ENCODE data around the gene CDH26. TPM values are rescaled to one million over a fixed set of nuclear protein-coding genes. Genes with fewer than 3 reads are reported as not detected.

CDH26 gene
- total and polyA plus RNA-seq, 2 experiments from 2014 or later = not detected

DNA sequence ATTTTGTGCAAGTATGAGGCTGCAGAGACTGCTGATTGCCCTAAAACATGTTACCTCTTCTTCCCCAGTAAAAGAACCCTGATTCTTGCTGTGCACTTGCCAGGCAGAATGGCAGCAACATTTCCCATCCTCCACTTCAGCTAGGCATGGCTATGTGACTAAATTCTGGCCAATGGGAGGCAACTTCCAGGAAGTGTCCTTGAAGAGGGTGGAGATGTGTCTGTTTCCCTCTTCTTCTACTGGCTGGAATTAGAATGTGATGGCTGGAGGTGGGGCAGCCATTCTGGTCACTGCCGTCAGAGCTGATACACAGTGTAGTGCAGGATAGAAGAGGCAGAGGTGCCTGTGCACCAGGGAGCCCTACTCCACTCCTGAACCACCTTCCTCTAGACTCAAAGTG is 64.6 kb downstream of the CDH26 start:
- no peaks in the 10 kb centered on the region for H3F3A ChIP-seq (ENCODE audit: insufficient read depth)
- H2AFZ ChIP-seq = no peak overlapping the region
- H3K9me3 ChIP-seq (ENCODE audit: low read depth) = no peaks in the 10 kb centered on the region
- in situ Hi-C loops (cut with MboI) = no loop called here
- H3K4me1 ChIP-seq (ENCODE audit: insufficient read depth) = no peaks in the 10 kb centered on the region
- H3K9ac ChIP-seq = no peak overlapping the region
- H4K20me1 ChIP-seq (ENCODE audit: insufficient read depth) = no peaks in the 10 kb centered on the region
- no peak overlapping the region for H3K4me2 ChIP-seq (ENCODE audit: unreplicated experiment)
- no peaks in the 10 kb centered on the region for H3K79me2 ChIP-seq (ENCODE audit: insufficient read depth)
- no peaks in the 10 kb centered on the region for H3K36me3 ChIP-seq (ENCODE audit: low read depth)
- no peak overlapping the region for H3K4me3 ChIP-seq
- DNase-seq = no peak
- 33 to 50% methylated on average over 1 of the region's 1 CpG for WGBS, 2 experiments (ENCODE audit: low coverage in 1 of 2, low lambda C conversion rate in 2 of 2, missing lambda C conversion rate in 2 of 2)
- TF ChIP-seq EZH2 (IDR thresholded peaks at IDR 0.05; ENCODE audit: insufficient read depth, poor library complexity, severe bottlenecking) = no peak
- no peaks in the 10 kb centered on the region for H3K9me2 ChIP-seq (ENCODE audit: insufficient read depth)
- H3K27ac ChIP-seq = no peak overlapping the region
- peaks cover 11% of the 10 kb centered on the region; the same call in 1 of the 2 replicates for H3K27me3 ChIP-seq (replicated peaks; ENCODE audit: insufficient read depth)

DNA sequence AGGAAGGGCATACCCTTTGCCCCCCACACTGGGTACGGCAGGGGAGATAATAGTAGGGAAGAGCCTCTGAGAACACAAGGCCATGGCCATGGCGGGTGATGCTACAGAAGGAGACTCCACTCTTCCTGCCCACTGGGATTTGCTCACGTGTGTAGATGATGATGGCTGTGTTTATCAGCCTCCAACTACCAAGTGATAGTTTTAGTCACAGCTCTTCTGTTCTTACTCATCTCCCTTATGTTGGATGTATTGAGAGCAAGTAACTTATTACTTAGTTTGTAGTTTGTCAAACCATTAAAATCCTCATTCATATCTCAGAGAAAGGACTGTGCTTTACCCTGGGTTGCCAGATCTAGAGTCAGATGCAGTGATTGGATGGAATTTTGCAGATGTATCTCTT is 66.0 kb downstream of the CDH26 start:
- H3K9me3 ChIP-seq (ENCODE audit: low read depth) = no peaks in the 10 kb centered on the region

DNA sequence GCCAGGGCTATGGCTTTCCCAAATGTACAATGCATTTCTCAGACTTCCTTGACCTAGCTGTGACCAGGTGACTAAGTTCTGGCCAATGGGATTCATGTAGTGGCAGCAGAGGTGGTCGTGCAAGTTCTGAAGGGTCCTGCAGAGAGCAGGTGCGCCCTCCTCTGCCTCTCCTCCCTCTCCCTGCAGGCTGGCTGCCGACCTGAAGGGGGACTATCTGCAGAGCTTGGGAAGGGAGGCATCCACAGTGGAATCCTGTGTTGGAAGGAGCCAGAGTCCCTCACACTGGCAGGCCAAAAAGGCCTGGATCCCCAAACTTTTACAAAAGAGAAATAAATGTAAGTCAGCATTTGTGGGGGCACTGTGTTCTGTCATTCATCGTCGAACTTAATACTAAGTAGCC is 66.6 kb downstream of the CDH26 start:
- in situ Hi-C loops (cut with MboI) = no loop called here
- no peak overlapping the region for H3K27ac ChIP-seq
- H3K79me2 ChIP-seq (ENCODE audit: insufficient read depth) = no peaks in the 10 kb centered on the region
- H3K36me3 ChIP-seq (ENCODE audit: low read depth) = no peaks in the 10 kb centered on the region
- WGBS, 2 experiments (ENCODE audit: low coverage in 1 of 2, low lambda C conversion rate in 2 of 2, missing lambda C conversion rate in 2 of 2) = 8 to 9% methylated on average over 5 of the region's 5 CpGs
- no peaks in the 10 kb centered on the region for H3K4me1 ChIP-seq (ENCODE audit: insufficient read depth)
- no peaks in the 10 kb centered on the region for H4K20me1 ChIP-seq (ENCODE audit: insufficient read depth)
- DNase-seq = no peak
- H3K27me3 ChIP-seq (replicated peaks; ENCODE audit: insufficient read depth) = peaks cover 7% of the 10 kb centered on the region; the same call in 1 of the 2 replicates
- no peaks in the 10 kb centered on the region for H3F3A ChIP-seq (ENCODE audit: insufficient read depth)
- H3K4me2 ChIP-seq (ENCODE audit: unreplicated experiment) = no peak overlapping the region
- TF ChIP-seq EZH2phosphoT487 (IDR thresholded peaks at IDR 0.05; ENCODE audit: insufficient read depth, low read depth) (no peak), EZH2 (IDR thresholded peaks at IDR 0.05; ENCODE audit: insufficient read depth, poor library complexity, severe bottlenecking) (no peak)
- H3K4me3 ChIP-seq = no peak overlapping the region
- H3K9ac ChIP-seq = no peak overlapping the region
- H3K9me3 ChIP-seq (ENCODE audit: low read depth) = no peaks in the 10 kb centered on the region
- no peak overlapping the region for H2AFZ ChIP-seq
- no peaks in the 10 kb centered on the region for H3K9me2 ChIP-seq (ENCODE audit: insufficient read depth)

More for the DNA sequence above, 66.0 kb downstream of the CDH26 start:
- in situ Hi-C loops (cut with MboI) = no loop called here
- H3K4me3 ChIP-seq = no peak overlapping the region
- H3K4me1 ChIP-seq (ENCODE audit: insufficient read depth) = no peaks in the 10 kb centered on the region
- no peaks in the 10 kb centered on the region for H3K9me2 ChIP-seq (ENCODE audit: insufficient read depth)
- H3K79me2 ChIP-seq (ENCODE audit: insufficient read depth) = no peaks in the 10 kb centered on the region
- peaks cover 7% of the 10 kb centered on the region; the same call in 1 of the 2 replicates for H3K27me3 ChIP-seq (replicated peaks; ENCODE audit: insufficient read depth)
- H3K4me2 ChIP-seq (ENCODE audit: unreplicated experiment) = no peak overlapping the region
- no peak overlapping the region for H2AFZ ChIP-seq
- no peak overlapping the region for H3K9ac ChIP-seq
- H3K27ac ChIP-seq = no peak overlapping the region
- H3K36me3 ChIP-seq (ENCODE audit: low read depth) = no peaks in the 10 kb centered on the region
- no peaks in the 10 kb centered on the region for H4K20me1 ChIP-seq (ENCODE audit: insufficient read depth)
- WGBS, 2 experiments (ENCODE audit: low coverage in 1 of 2, low lambda C conversion rate in 2 of 2, missing lambda C conversion rate in 2 of 2) = 32 to 39% methylated on average over 3 of the region's 3 CpGs
- H3F3A ChIP-seq (ENCODE audit: insufficient read depth) = no peaks in the 10 kb centered on the region
- TF ChIP-seq EZH2phosphoT487 (IDR thresholded peaks at IDR 0.05; ENCODE audit: insufficient read depth, low read depth) (no peak), EZH2 (IDR thresholded peaks at IDR 0.05; ENCODE audit: insufficient read depth, poor library complexity, severe bottlenecking) (no peak)
- DNase-seq = no peak

DNA sequence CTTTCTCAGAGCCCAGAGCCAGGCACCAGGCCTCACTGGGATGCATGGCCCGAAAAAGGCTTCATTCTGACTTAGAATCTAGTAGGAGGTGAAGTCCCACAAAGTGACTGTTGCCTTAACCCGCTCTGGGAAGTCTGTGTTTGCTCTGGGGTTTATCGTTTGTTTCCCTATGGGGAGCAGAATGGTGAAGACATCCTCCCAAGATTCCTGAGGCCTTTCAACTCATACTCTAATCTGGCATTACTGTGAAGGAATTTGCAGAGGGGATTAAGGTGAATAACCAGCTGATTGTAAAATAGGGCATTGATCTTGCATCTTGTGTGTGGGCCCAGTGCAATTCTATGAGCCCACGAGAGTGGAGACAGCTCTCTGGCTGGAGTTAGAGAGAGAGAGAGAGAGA is 67.8 kb downstream of the CDH26 start:
- no peaks in the 10 kb centered on the region for H3K79me2 ChIP-seq (ENCODE audit: insufficient read depth)
- H3K27ac ChIP-seq = no peak overlapping the region
- WGBS, 2 experiments (ENCODE audit: low coverage in 1 of 2, low lambda C conversion rate in 2 of 2, missing lambda C conversion rate in 2 of 2) = 25 to 34% methylated on average over 4 of the region's 4 CpGs
- no peaks in the 10 kb centered on the region for H3K4me1 ChIP-seq (ENCODE audit: insufficient read depth)
- no peak overlapping the region for H2AFZ ChIP-seq
- H4K20me1 ChIP-seq (ENCODE audit: insufficient read depth) = no peaks in the 10 kb centered on the region
- H3K4me2 ChIP-seq (ENCODE audit: unreplicated experiment) = no peak overlapping the region
- no peak for DNase-seq
- H3K9me3 ChIP-seq (ENCODE audit: low read depth) = no peaks in the 10 kb centered on the region
- H3K27me3 ChIP-seq (replicated peaks; ENCODE audit: insufficient read depth) = peaks cover 7% of the 10 kb centered on the region; the same call in 1 of the 2 replicates
- no peak overlapping the region for H3K4me3 ChIP-seq
- H3K9ac ChIP-seq = no peak overlapping the region
- no peak for TF ChIP-seq EZH2phosphoT487 (IDR thresholded peaks at IDR 0.05; ENCODE audit: insufficient read depth, low read depth)
- no peak for TF ChIP-seq EZH2 (IDR thresholded peaks at IDR 0.05; ENCODE audit: insufficient read depth, poor library complexity, severe bottlenecking)
- in situ Hi-C loops (cut with MboI) = no loop called here
- H3K36me3 ChIP-seq (ENCODE audit: low read depth) = no peaks in the 10 kb centered on the region
- no peaks in the 10 kb centered on the region for H3F3A ChIP-seq (ENCODE audit: insufficient read depth)
- H3K9me2 ChIP-seq (ENCODE audit: insufficient read depth) = no peaks in the 10 kb centered on the region

DNA sequence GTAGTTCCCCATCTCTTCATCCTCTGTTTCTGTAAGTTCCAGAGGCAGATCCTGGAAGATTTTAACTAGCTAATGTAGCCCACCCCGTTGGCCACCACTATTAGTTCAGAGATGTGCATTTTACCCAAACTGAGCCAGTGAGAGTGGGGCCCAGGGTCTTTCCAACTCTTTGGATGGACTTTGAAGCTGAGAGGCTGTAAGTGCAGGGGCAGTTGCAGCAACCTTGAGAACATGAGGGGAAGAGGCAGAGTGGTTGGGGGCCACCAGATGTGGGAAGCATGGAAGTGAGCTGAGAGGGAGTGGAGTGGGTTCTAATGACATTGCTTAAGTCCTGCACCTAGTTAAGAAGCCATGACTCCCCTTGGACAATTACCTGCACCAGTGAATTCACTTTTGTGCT is 72.2 kb downstream of the CDH26 start:
- Histone ChIP-seq H4K20me1 (ENCODE audit: insufficient read depth) (no peaks in the 10 kb centered on the region), H3K9me3 (ENCODE audit: low read depth) (no peaks in the 10 kb centered on the region), H3K9ac (no peak overlapping the region), H3K9me2 (ENCODE audit: insufficient read depth) (no peaks in the 10 kb centered on the region), H3K4me3 (no peak overlapping the region), H3K36me3 (ENCODE audit: low read depth) (no peaks in the 10 kb centered on the region), H3K79me2 (ENCODE audit: insufficient read depth) (no peaks in the 10 kb centered on the region), H3K27me3 (replicated peaks; ENCODE audit: insufficient read depth) (no peaks in the 10 kb centered on the region), H3F3A (ENCODE audit: insufficient read depth) (no peaks in the 10 kb centered on the region), H2AFZ (no peak overlapping the region), H3K4me1 (ENCODE audit: insufficient read depth) (no peaks in the 10 kb centered on the region), H3K4me2 (ENCODE audit: unreplicated experiment) (no peak overlapping the region), H3K27ac (no peak overlapping the region)
- in situ Hi-C loops (cut with MboI) = no loop called here
- no peak for DNase-seq
- TF ChIP-seq EZH2phosphoT487 (IDR thresholded peaks at IDR 0.05; ENCODE audit: insufficient read depth, low read depth) = no peak
- TF ChIP-seq EZH2 (IDR thresholded peaks at IDR 0.05; ENCODE audit: insufficient read depth, poor library complexity, severe bottlenecking) = no peak
- WGBS, 2 experiments (ENCODE audit: low coverage in 1 of 2, low lambda C conversion rate in 2 of 2, missing lambda C conversion rate in 2 of 2) = 17 to 30% methylated on average over 1 of the region's 1 CpG

Data from GM23248 (cell line).